Fibroblast of lung (primary cell): ENCODE measurements around the gene MICAL2. TPM values are rescaled to one million over a fixed set of nuclear protein-coding genes. Genes with fewer than 3 reads are reported as not detected.

ENCODE experiments used
- DNase-seq, 2 donors: peaks; one replicate each; pipeline versions ENCODE4 v3.0.0 to v3.0.0-alpha.2; 2010; ENCODE audit warnings: low read depth in 2 of 2
- H2AFZ ChIP-seq: 2 replicates; pipeline ENCODE4 v1.5.1; 2012; ENCODE audit warnings: low read length, control low read depth, inconsistent platforms
- H3K27ac ChIP-seq: 2 replicates; pipeline ENCODE4 v1.5.1; 2011; ENCODE audit warnings: low read length, control low read depth; ENCODE audit not compliant: insufficient read depth
- H3K27me3 ChIP-seq: 2 replicates; pipeline ENCODE4 v1.5.1; 2011; ENCODE audit warnings: mild to moderate bottlenecking, low read length; ENCODE audit not compliant: control insufficient read depth, insufficient read depth
- H3K36me3 ChIP-seq: 2 replicates; pipeline ENCODE4 v1.5.1; 2011; ENCODE audit warnings: low read length; ENCODE audit not compliant: control insufficient read depth, insufficient read depth
- H3K4me1 ChIP-seq: 2 replicates; pipeline ENCODE4 v1.5.1; 2011; ENCODE audit warnings: low read length; ENCODE audit not compliant: control insufficient read depth, insufficient read depth; ENCODE audit errors: extremely low read depth
- H3K4me2 ChIP-seq: 2 replicates; pipeline ENCODE4 v1.5.1; 2011; ENCODE audit warnings: low read length, control low read depth; ENCODE audit not compliant: insufficient read depth; ENCODE audit errors: extremely low read depth
- H3K4me3 ChIP-seq, 4 experiments: fragments of 200-600 bp in 1 of 4; sonication (generic) in 1 of 4; replicated peaks in 1 of 4; 2 replicates each; pipeline ENCODE4 v1.5.1; 2011 to 2016; ENCODE audit warnings: low read length in 4 of 4, low read depth in 3 of 4, mild to moderate bottlenecking in 3 of 4, control low read depth in 2 of 4, inconsistent platforms in 1 of 4, mixed read lengths in 1 of 4; ENCODE audit not compliant: insufficient read depth in 1 of 4; ENCODE audit errors: control extremely low read depth in 1 of 4
- H3K79me2 ChIP-seq: 2 replicates; pipeline ENCODE4 v1.5.1; 2012; ENCODE audit warnings: mild to moderate bottlenecking, low read length, inconsistent platforms; ENCODE audit not compliant: control insufficient read depth, insufficient read depth
- H3K9ac ChIP-seq: 2 replicates; pipeline ENCODE4 v1.5.1; 2011; ENCODE audit warnings: mild to moderate bottlenecking, low read length, control low read depth; ENCODE audit not compliant: insufficient read depth
- H3K9me3 ChIP-seq: 2 replicates; pipeline ENCODE4 v1.5.1; 2012; ENCODE audit warnings: low read depth, low read length; ENCODE audit not compliant: control insufficient read depth, insufficient read depth
- H4K20me1 ChIP-seq: 2 replicates; pipeline ENCODE4 v1.5.1; 2011; ENCODE audit warnings: low read length; ENCODE audit not compliant: control insufficient read depth, insufficient read depth; ENCODE audit errors: extremely low read depth
- EZH2 ChIP-seq: IDR thresholded peaks from 2 replicates; pipeline ENCODE4 v1.5.1; 2012; ENCODE audit warnings: low read length, control low read depth, mild to moderate bottlenecking; ENCODE audit errors: missing control alignments
- polyA minus RNA-seq: library from RNA; depleted of rRNA, polyadenylated mRNA; stranded (reverse); fragments of >200 nt; gene quantifications from 2 replicates; pipeline ENCODE4 v1.2.3, GENCODE V29; 2011; ENCODE audit warnings: low replicate concordance
- polyA plus RNA-seq, 2 donors: library from polyadenylated mRNA; depleted of rRNA in 1 of 2; stranded (reverse) in 1 of 2; unstranded in 1 of 2; fragments of >200 nt; gene quantifications; 2 replicates each; pipeline ENCODE4 v1.2.1, GENCODE V29; 2011 to 2012; ENCODE audit warnings: missing spikeins in 1 of 2
- total RNA-seq: library from RNA; depleted of rRNA; stranded (reverse); fragments of >200 nt; gene quantifications from 2 replicates; pipeline ENCODE4 v1.2.1, GENCODE V29; 2014
- TF ChIP-seq, protein P1 (sequence below), 2 donors: IDR thresholded peaks in 1 of 2; conservative IDR thresholded peaks in 1 of 2; 1 replicate in 1 of 2; 2 replicates in 1 of 2; pipeline ENCODE4 v1.5.1; 2011 to 2012; ENCODE audit warnings: low read length in 2 of 2, control low read depth in 1 of 2, inconsistent platforms in 1 of 2, low read depth in 1 of 2, mild to moderate bottlenecking in 1 of 2

The MICAL2 gene, protein sequence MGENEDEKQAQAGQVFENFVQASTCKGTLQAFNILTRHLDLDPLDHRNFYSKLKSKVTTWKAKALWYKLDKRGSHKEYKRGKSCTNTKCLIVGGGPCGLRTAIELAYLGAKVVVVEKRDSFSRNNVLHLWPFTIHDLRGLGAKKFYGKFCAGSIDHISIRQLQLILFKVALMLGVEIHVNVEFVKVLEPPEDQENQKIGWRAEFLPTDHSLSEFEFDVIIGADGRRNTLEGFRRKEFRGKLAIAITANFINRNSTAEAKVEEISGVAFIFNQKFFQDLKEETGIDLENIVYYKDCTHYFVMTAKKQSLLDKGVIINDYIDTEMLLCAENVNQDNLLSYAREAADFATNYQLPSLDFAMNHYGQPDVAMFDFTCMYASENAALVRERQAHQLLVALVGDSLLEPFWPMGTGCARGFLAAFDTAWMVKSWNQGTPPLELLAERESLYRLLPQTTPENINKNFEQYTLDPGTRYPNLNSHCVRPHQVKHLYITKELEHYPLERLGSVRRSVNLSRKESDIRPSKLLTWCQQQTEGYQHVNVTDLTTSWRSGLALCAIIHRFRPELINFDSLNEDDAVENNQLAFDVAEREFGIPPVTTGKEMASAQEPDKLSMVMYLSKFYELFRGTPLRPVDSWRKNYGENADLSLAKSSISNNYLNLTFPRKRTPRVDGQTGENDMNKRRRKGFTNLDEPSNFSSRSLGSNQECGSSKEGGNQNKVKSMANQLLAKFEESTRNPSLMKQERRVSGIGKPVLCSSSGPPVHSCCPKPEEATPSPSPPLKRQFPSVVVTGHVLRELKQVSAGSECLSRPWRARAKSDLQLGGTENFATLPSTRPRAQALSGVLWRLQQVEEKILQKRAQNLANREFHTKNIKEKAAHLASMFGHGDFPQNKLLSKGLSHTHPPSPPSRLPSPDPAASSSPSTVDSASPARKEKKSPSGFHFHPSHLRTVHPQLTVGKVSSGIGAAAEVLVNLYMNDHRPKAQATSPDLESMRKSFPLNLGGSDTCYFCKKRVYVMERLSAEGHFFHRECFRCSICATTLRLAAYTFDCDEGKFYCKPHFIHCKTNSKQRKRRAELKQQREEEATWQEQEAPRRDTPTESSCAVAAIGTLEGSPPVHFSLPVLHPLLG
- total RNA-seq (88.6 and 275 TPM in 2 replicates), polyA plus RNA-seq (78.5 and 120 TPM in 2 replicates), polyA minus RNA-seq (234 and 390 TPM in 2 replicates)
- 125 and 167 TPM in 2 replicates for polyA plus RNA-seq (2012)

DNA sequence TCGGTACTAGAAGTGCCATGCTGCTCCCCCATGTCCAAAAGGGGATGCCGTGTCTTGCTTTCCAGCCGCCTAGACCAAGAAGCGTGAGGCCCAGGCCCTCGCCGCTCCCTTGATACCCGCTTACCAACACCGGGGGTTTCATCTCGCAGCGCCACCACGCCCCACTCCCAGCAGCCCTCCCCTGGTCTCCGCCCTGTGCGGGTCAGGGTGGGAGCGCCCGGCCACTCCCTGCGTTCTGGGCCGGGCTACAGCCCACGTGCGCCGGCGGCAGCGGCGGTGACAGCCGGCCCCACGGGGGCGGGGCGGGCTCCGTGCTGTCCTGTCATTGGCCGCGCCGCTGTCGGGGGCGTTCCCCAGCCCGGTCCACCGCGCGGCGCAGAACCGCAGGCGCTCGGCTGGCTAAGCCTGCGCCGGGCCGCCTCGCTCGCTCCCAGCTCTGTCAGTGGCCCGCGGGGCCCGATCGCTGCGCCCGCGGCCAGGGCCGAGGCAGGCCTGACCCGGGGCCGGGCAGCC, at the start of gene MICAL2:
MICAL2 (plus strand) TSS at position 390 of the 513 bp plus-strand sequence. CDS start 51,566 bp downstream, outside the sequence.
- Histone ChIP-seq H3K4me1 (peaks cover 21% of the 10 kb centered on the region), H3K79me2 (peaks cover 46% of the 10 kb centered on the region), H4K20me1 (no peaks in the 10 kb centered on the region), H3K9ac (peak within 1 kb of the TSS; percentile 91), H2AFZ (peak within 1 kb of the TSS; percentile 93), H3K4me3 (peak within 1 kb of the TSS; percentile 83 to 90 (median 88)), H3K36me3 (no peaks in the 10 kb centered on the region), H3K4me2 (peak within 1 kb of the TSS; percentile 77), H3K27ac (peak within 1 kb of the TSS; percentile 91), H3K9me3 (no peaks in the 10 kb centered on the region), H3K27me3 (no peaks in the 10 kb centered on the region)
- TF ChIP-seq, protein P1, sequence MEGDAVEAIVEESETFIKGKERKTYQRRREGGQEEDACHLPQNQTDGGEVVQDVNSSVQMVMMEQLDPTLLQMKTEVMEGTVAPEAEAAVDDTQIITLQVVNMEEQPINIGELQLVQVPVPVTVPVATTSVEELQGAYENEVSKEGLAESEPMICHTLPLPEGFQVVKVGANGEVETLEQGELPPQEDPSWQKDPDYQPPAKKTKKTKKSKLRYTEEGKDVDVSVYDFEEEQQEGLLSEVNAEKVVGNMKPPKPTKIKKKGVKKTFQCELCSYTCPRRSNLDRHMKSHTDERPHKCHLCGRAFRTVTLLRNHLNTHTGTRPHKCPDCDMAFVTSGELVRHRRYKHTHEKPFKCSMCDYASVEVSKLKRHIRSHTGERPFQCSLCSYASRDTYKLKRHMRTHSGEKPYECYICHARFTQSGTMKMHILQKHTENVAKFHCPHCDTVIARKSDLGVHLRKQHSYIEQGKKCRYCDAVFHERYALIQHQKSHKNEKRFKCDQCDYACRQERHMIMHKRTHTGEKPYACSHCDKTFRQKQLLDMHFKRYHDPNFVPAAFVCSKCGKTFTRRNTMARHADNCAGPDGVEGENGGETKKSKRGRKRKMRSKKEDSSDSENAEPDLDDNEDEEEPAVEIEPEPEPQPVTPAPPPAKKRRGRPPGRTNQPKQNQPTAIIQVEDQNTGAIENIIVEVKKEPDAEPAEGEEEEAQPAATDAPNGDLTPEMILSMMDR (conservative IDR thresholded peaks at IDR 0.05 in 1 of 2, IDR thresholded peaks at IDR 0.05 in 1 of 2; ENCODE audit: low read depth in 1 of 2, low read length in 2 of 2) = no peak
- no peak for TF ChIP-seq EZH2
- peak; percentile 85 to 88 for DNase-seq

DNA sequence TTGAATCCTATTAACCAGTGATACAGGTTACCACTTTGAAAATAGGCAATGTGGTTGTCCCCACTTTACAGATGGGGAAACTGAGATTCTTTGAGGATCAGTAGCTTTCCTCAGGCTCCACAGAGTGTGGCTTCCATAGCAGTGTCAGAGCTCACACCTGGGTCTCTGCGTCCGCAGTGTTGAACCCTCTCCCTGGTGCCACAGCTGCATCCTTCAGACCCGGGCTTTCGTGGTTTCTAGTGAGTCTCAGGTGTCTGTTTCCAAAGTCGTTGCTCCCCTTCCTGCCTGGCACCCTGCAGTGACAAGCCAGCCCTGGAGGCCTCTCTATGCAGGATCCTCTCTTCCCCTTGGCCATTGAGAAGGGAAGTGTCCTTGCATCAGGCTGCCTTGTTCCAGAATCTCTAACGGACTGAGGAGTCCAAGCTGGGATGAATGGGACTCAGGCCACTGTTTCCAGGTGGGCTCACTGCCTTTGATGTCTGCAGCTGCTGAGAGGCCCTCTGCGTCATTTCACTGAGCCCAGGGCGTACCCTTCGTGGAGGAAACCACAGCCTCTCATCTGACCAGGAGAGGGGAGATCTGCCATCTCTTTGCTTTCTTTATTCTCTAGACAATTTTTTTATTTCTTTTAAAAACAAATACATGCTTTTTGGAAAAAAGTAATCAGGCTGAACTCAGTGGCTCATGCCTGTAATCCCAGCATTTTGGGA, 48.4 kb upstream of the MICAL2 start:
- TF ChIP-seq, protein P1 (conservative IDR thresholded peaks at IDR 0.05 in 1 of 2, IDR thresholded peaks at IDR 0.05 in 1 of 2; ENCODE audit: low read depth in 1 of 2, low read length in 2 of 2) = no peak
- TF ChIP-seq EZH2 = no peak
- no peak overlapping the region for H3K9ac ChIP-seq

More for the DNA sequence above, 48.4 kb upstream of the MICAL2 start:
- no peak for DNase-seq
- Histone ChIP-seq H3K4me1 (peaks cover 12% of the 10 kb centered on the region), H3K79me2 (no peaks in the 10 kb centered on the region), H3K36me3 (no peaks in the 10 kb centered on the region), H3K4me2 (no peak overlapping the region), H4K20me1 (no peaks in the 10 kb centered on the region), H2AFZ (no peak overlapping the region), H3K4me3 (no peak overlapping the region), H3K27me3 (no peaks in the 10 kb centered on the region), H3K27ac (no peak overlapping the region), H3K9me3 (no peaks in the 10 kb centered on the region)
